Activated CD4-positive, CD25-positive, alpha-beta regulatory T cell treated with anti-CD3 and anti-CD28 coated beads, Interleukin-2, amount 50 U/mL, for 16 hours (primary cell): ENCODE measurements around the gene METTL26.

Experiments used
- DNase-seq: peaks from one replicate; pipeline ENCODE4 v3.0.0-alpha.2; 2020; ENCODE audit warnings: low read depth, low spot score

Gene METTL26

GRCh38 chr16:636206-637080 lies at the start of gene METTL26:
Gene METTL26, minus strand, starts transcription at chr16:636305. Its CDS starts 15 bp downstream, at chr16:636290.
- peak; percentile 86 for DNase-seq

- no peak for DNase-seq
Observed at GRCh38 chr16:684961-685696, 49.0 kb upstream of the METTL26 start.

GRCh38 chr16:684071-684794 lies 48.1 kb upstream of the METTL26 start, which contains the start of gene JMJD8:
Gene JMJD8, minus strand, starts transcription at chr16:684334. Its CDS starts 15 bp downstream, at chr16:684319.
- DNase-seq, result peak; percentile 93

GRCh38 chr16:683396-684070 lies 47.4 kb upstream of the METTL26 start:
- no peak for DNase-seq

- DNase-seq, result no peak
Observed at GRCh38 chr16:682493-683395, 46.6 kb upstream of the METTL26 start.

GRCh38 chr16:681746-682427 lies 45.8 kb upstream of the METTL26 start:
- no peak for DNase-seq

- no peak for DNase-seq
Observed at GRCh38 chr16:680967-681745, 45.1 kb upstream of the METTL26 start.

GRCh38 chr16:680625-680945 lies 44.5 kb upstream of the METTL26 start:
- DNase-seq, result no peak

GRCh38 chr16:679814-680624 lies 43.9 kb upstream of the METTL26 start, which contains the start of gene STUB1:
Gene STUB1, plus strand, starts transcription at chr16:680410. Its CDS starts 116 bp downstream, at chr16:680526.
- DNase-seq, result peak; percentile 71

- no peak for DNase-seq
Observed at GRCh38 chr16:678858-679813, 43.0 kb upstream of the METTL26 start.

- no peak for DNase-seq
Observed at GRCh38 chr16:678209-678857, 42.2 kb upstream of the METTL26 start.

- no peak for DNase-seq
Observed at GRCh38 chr16:677316-678190, 41.4 kb upstream of the METTL26 start.

GRCh38 chr16:676913-677312 lies 40.8 kb upstream of the METTL26 start:
- DNase-seq, result no peak

GRCh38 chr16:676565-676902 lies 40.4 kb upstream of the METTL26 start:
- DNase-seq, result no peak

- no peak for DNase-seq
Observed at GRCh38 chr16:675884-676564, 39.9 kb upstream of the METTL26 start.
